ENCODE results near the gene SLC18B1. TPM values are rescaled to one million over a fixed set of nuclear protein-coding genes. Genes with fewer than 3 reads are reported as not detected.

SLC18B1 gene
- total RNA-seq, 1 experiment from 2014 or later = 19.5 TPM

GRCh38 chr6:132819405-132820161 is 21.1 kb upstream of the SLC18B1 start:
- intact Hi-C loops (cut with micrococcal nuclease) = loop anchor here (10.0 kb wide), 1 partner anchor 885 kb away; no protein-coding TSS in a partner anchor
- peak; percentile 62 for DNase-seq (ENCODE audit: unreplicated experiment)
- BruUV-seq (replicated peaks) = no TSS peak
- H3K4me1 Mint-ChIP-seq (ENCODE audit: insufficient read depth, unreplicated experiment) = peaks cover 36% of the 10 kb centered on the region
- TF ChIP-seq CTCF (IDR thresholded peaks at IDR 0.05; ENCODE audit: unreplicated experiment) = no peak
- H3K27ac Mint-ChIP-seq (ENCODE audit: low read depth, unreplicated experiment) = peak overlapping the region; percentile 73
- ChIA-PET CTCF (interaction anchor here (0.7 to 1.4 kb wide), 7 partner anchors 11 to 1244 kb away, joined by 3 to 6 read pairs (median 3); no protein-coding TSS in a partner anchor), POLR2A (interaction anchor here (0.8 to 12.5 kb wide), 6 partner anchors 8 to 306 kb away, joined by 3 to 217 read pairs (median 4); partner anchors contain the start of genes SLC18B1 and STX7)
- no peaks in the 10 kb centered on the region for H3K9me3 Mint-ChIP-seq (ENCODE audit: unreplicated experiment)
- H3K36me3 Mint-ChIP-seq (ENCODE audit: insufficient read depth, unreplicated experiment) = peaks cover 79% of the 10 kb centered on the region
- H3K27me3 Mint-ChIP-seq (ENCODE audit: insufficient read depth, unreplicated experiment) = no peaks in the 10 kb centered on the region
- peak overlapping the region; percentile 33 for H3K4me3 Mint-ChIP-seq (ENCODE audit: unreplicated experiment)

- Mint-ChIP-seq H3K9me3 (ENCODE audit: unreplicated experiment) (no peaks in the 10 kb centered on the region), H3K27me3 (ENCODE audit: insufficient read depth, unreplicated experiment) (no peaks in the 10 kb centered on the region), H3K4me1 (ENCODE audit: insufficient read depth, unreplicated experiment) (peaks cover 36% of the 10 kb centered on the region), H3K4me3 (ENCODE audit: unreplicated experiment) (peak overlapping the region; percentile 33), H3K36me3 (ENCODE audit: insufficient read depth, unreplicated experiment) (peaks cover 86% of the 10 kb centered on the region), H3K27ac (ENCODE audit: low read depth, unreplicated experiment) (peak overlapping the region; percentile 73)
- TF ChIP-seq CTCF (IDR thresholded peaks at IDR 0.05; ENCODE audit: unreplicated experiment) = no peak
- no peak for DNase-seq (ENCODE audit: unreplicated experiment)
- BruUV-seq (replicated peaks) = no TSS peak
- POLR2A ChIA-PET = interaction anchor here (0.6 to 12.5 kb wide), 3 partner anchors 9 to 54 kb away, joined by 3 to 217 read pairs (median 11); partner anchors contain the start of gene SLC18B1
- CTCF ChIA-PET = interaction anchor here (0.8 to 1.4 kb wide), 5 partner anchors 12 to 1245 kb away, joined by 3 read pairs; partner anchors contain the start of gene SLC18B1
- intact Hi-C loops (cut with micrococcal nuclease) = loop anchor here (10.0 kb wide), 1 partner anchor 886 kb away; no protein-coding TSS in a partner anchor
Observed at GRCh38 chr6:132818404-132819359, 20.2 kb upstream of the SLC18B1 start.

GRCh38 chr6:132817554-132818403 is 19.3 kb upstream of the SLC18B1 start:
- Mint-ChIP-seq H3K4me1 (ENCODE audit: insufficient read depth, unreplicated experiment) (peaks cover 43% of the 10 kb centered on the region), H3K9me3 (ENCODE audit: unreplicated experiment) (no peaks in the 10 kb centered on the region), H3K27me3 (ENCODE audit: insufficient read depth, unreplicated experiment) (no peaks in the 10 kb centered on the region), H3K27ac (ENCODE audit: low read depth, unreplicated experiment) (peak overlapping the region; percentile 46), H3K36me3 (ENCODE audit: insufficient read depth, unreplicated experiment) (peaks cover 86% of the 10 kb centered on the region), H3K4me3 (ENCODE audit: unreplicated experiment) (peak overlapping the region; percentile 96)
- intact Hi-C loops (cut with micrococcal nuclease) = loop anchor here (10.0 kb wide), 1 partner anchor 887 kb away; no protein-coding TSS in a partner anchor
- POLR2A ChIA-PET = interaction anchor here (3.1 to 12.5 kb wide), 4 partner anchors 18 to 306 kb away, joined by 11 to 217 read pairs (median 50); partner anchors contain the start of genes SLC18B1 and STX7
- BruUV-seq (replicated peaks) = no TSS peak
- CTCF ChIA-PET = interaction anchor here (0.8 to 1.8 kb wide), 5 partner anchors 19 to 151 kb away, joined by 3 to 4 read pairs (median 3); partner anchors contain the start of gene SLC18B1
- DNase-seq (ENCODE audit: unreplicated experiment) = no peak
- no peak for TF ChIP-seq CTCF (IDR thresholded peaks at IDR 0.05; ENCODE audit: unreplicated experiment)
